ENCODE data around the gene USP17L20.
"Not testable (repeated sequence)": the region's sequence is repeated elsewhere in the genome, so short reads cannot be mapped to it uniquely, and the experiment has no call there.

USP17L20 gene, protein sequence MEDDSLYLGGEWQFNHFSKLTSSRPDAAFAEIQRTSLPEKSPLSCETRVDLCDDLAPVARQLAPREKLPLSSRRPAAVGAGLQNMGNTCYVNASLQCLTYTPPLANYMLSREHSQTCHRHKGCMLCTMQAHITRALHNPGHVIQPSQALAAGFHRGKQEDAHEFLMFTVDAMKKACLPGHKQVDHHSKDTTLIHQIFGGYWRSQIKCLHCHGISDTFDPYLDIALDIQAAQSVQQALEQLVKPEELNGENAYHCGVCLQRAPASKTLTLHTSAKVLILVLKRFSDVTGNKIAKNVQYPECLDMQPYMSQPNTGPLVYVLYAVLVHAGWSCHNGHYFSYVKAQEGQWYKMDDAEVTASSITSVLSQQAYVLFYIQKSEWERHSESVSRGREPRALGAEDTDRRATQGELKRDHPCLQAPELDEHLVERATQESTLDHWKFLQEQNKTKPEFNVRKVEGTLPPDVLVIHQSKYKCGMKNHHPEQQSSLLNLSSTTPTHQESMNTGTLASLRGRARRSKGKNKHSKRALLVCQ

DNA sequence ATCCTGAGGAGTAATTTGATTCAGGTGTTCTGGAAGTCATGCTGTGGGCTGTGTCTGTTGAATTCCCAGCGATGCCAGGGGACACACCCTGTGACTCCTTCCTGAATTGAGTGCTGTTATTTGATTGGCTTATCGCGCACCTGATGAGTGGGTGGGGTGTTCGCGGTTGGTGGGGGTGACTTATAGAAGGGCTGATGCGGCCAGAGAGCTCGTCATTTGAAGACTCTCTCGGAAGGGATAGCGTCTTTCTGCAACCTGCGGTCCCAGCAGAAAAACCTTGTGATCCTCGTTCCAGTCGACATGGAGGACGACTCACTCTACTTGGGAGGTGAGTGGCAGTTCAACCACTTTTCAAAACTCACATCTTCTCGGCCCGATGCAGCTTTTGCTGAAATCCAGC lies at the start of gene USP17L20:
TSS of gene USP17L20 (plus strand) at position 301 of the 400 bp plus-strand sequence. CDS start at position 301, 0 bp downstream.
- DNase-seq: not testable (repeated sequence)

DNA sequence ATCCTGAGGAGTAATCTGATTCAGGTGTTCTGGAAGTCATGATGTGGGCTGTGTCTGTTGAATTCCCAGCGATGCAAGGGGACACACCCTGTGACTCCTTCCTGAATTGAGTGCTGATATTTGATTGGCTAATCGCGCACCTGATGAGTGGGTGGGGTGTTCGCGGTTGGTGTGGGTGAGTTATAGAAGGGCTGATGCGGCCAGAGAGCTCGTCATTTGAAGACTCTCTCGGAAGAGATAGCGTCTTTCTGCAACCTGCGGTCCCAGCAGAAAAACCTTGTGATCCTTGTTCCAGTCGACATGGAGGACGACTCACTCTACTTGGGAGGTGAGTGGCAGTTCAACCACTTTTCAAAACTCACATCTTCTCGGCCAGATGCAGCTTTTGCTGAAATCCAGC lies 47.6 kb upstream of the USP17L20 start, which contains the start of gene USP17L10:
TSS of gene USP17L10 (plus strand) at position 301 of the 400 bp plus-strand sequence. CDS start at position 301, 0 bp downstream.
- DNase-seq: not testable (repeated sequence)

DNA sequence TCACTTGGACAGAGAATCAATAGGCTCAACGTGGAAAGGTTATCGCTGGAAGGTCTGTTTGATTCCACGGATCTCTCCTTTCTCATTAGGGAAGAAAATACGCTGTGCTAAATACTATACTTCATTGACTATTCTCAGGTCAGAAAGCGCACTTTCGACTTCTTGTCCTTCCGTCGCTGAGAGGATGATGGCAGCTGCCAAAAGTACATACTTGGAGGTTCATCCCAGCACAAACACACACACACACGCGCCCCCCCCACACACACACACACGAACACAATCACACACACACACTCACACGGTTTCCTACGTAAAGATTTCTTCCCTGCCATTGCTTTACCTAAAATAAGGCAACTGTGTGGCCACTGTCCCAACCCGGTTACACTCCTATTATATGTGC lies 43.2 kb upstream of the USP17L20 start:
- DNase-seq: not testable (repeated sequence)

DNA sequence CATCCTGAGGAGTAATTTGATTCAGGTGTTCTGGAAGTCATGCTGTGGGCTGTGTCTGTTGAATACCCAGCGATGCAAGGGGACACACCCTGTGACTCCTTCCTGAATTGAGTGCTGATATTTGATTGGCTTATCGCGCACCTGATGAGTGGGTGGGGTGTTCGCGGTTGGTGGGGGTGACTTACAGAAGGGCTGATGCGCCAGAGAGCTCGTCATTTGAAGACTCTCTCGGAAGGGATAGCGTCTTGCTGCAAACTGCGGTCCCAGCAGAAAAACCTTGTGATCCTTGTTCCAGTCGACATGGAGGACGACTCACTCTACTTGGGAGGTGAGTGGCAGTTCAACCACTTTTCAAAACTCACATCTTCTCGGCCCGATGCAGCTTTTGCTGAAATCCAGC lies 42.8 kb upstream of the USP17L20 start, which contains the start of gene USP17L11:
TSS of gene USP17L11 (plus strand) at position 301 of the 400 bp plus-strand sequence. CDS start at position 301, 0 bp downstream.
- DNase-seq: not testable (repeated sequence)

DNA sequence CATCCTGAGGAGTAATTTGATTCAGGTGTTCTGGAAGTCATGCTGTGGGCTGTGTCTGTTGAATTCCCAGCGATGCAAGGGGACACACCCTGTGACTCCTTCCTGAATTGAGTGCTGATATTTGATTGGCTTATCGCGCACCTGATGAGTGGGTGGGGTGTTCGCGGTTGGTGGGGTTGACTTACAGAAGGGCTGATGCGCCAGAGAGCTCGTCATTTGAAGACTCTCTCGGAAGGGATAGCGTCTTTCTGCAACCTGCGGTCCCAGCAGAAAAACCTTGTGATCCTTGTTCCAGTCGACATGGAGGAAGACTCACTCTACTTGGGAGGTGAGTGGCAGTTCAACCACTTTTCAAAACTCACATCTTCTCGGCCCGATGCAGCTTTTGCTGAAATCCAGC lies 38.1 kb upstream of the USP17L20 start, which contains the start of gene USP17L12:
TSS of gene USP17L12 (plus strand) at position 301 of the 400 bp plus-strand sequence. CDS start at position 301, 0 bp downstream.
- not testable (repeated sequence) for DNase-seq

DNA sequence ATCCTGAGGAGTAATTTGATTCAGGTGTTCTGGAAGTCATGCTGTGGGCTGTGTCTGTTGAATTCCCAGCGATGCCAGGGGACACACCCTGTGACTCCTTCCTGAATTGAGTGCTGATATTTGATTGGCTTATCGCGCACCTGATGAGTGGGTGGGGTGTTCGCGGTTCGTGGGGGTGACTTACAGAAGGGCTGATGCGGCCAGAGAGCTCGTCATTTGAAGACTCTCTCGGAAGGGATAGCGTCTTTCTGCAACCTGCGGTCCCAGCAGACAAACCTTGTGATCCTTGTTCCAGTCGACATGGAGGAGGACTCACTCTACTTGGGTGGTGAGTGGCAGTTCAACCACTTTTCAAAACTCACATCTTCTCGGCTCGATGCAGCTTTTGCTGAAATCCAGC lies 33.3 kb upstream of the USP17L20 start, which contains the start of gene USP17L13:
TSS of gene USP17L13 (plus strand) at position 301 of the 400 bp plus-strand sequence. CDS start at position 301, 0 bp downstream.
- DNase-seq: not testable (repeated sequence)

DNA sequence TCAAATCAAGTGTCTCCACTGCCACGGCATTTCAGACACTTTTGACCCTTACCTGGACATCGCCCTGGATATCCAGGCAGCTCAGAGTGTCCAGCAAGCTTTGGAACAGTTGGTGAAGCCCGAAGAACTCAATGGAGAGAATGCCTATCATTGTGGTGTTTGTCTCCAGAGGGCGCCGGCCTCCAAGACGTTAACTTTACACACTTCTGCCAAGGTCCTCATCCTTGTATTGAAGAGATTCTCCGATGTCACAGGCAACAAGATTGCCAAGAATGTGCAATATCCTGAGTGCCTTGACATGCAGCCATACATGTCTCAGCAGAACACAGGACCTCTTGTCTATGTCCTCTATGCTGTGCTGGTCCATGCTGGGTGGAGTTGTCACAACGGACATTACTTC lies 27.7 kb upstream of the USP17L20 start:
- not testable (repeated sequence) for DNase-seq

DNA sequence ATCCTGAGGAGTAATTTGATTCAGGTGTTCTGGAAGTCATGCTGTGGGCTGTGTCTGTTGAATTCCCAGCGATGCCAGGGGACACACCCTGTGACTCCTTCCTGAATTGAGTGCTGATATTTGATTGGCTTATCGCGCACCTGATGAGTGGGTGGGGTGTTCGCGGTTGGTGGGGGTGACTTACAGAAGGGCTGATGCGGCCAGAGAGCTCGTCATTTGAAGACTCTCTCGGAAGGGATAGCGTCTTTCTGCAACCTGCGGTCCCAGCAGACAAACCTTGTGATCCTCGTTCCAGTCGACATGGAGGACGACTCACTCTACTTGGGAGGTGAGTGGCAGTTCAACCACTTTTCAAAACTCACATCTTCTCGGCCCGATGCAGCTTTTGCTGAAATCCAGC lies 23.8 kb upstream of the USP17L20 start, which contains the start of gene USP17L15:
TSS of gene USP17L15 (plus strand) at position 301 of the 400 bp plus-strand sequence. CDS start at position 301, 0 bp downstream.
- DNase-seq: not testable (repeated sequence)

DNA sequence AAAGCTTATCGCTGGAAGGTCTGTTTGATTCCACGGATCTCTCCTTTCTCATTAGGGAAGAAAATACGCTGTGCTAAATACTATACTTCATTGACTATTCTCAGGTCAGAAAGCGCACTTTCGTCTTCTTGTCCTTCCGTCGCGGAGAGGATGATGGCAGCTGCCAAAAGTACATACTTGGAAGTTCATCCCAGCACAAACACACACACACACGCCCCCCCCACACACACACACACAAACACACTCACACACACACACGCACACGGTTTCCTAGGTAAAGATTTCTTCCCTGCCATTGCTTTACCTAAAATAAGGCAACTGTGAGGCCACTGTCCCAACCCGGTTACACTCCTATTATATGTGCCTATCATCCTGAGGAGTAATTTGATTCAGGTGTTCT lies 19.5 kb upstream of the USP17L20 start:
- DNase-seq: not testable (repeated sequence)

DNA sequence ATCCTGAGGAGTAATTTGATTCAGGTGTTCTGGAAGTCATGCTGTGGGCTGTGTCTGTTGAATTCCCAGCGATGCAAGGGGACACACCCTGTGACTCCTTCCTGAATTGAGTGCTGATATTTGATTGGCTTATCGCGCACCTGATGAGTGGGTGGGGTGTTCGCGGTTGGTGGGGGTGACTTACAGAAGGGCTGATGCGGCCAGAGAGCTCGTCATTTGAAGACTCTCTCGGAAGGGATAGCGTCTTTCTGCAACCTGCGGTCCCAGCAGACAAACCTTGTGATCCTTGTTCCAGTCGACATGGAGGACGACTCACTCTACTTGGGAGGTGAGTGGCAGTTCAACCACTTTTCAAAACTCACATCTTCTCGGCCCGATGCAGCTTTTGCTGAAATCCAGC lies 14.3 kb upstream of the USP17L20 start, which contains the start of gene USP17L17:
TSS of gene USP17L17 (plus strand) at position 301 of the 400 bp plus-strand sequence. CDS start at position 301, 0 bp downstream.
- not testable (repeated sequence) for DNase-seq

DNA sequence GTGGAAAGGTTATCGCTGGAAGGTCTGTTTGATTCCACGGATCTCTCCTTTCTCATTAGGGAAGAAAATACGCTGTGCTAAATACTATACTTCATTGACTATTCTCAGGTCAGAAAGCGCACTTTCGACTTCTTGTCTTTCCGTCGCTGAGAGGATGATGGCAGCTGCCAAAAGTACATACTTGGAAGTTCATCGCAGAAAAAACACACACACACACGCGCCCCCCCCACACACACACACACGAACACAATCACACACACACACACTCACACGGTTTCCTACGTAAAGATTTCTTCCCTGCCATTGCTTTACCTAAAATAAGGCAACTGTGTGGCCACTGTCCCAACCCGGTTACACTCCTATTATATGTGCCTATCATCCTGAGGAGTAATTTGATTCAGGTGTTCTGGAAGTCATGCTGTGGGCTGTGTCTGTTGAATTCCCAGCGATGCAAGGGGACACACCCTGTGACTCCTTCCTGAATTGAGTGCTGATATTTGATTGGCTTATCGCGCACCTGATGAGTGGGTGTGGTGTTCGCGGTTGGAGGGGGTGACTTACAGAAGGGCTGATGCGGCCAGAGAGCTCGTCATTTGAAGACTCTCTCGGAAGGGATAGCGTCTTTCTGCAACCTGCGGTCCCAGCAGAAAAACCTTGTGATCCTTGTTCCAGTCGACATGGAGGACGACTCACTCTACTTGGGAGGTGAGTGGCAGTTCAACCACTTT lies 9.8 kb upstream of the USP17L20 start, which contains the start of gene USP17L18:
TSS of gene USP17L18 (plus strand) at position 678 of the 728 bp plus-strand sequence. CDS start at position 678, 0 bp downstream.
- not testable (repeated sequence) for DNase-seq

DNA sequence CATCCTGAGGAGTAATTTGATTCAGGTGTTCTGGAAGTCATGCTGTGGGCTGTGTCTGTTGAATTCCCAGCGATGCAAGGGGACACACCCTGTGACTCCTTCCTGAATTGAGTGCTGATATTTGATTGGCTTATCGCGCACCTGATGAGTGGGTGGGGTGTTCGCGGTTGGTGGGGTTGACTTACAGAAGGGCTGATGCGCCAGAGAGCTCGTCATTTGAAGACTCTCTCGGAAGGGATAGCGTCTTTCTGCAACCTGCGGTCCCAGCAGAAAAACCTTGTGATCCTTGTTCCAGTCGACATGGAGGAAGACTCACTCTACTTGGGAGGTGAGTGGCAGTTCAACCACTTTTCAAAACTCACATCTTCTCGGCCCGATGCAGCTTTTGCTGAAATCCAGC lies 4.8 kb upstream of the USP17L20 start, which contains the start of gene USP17L19:
TSS of gene USP17L19 (plus strand) at position 301 of the 400 bp plus-strand sequence. CDS start at position 301, 0 bp downstream.
- DNase-seq: not testable (repeated sequence)

DNA sequence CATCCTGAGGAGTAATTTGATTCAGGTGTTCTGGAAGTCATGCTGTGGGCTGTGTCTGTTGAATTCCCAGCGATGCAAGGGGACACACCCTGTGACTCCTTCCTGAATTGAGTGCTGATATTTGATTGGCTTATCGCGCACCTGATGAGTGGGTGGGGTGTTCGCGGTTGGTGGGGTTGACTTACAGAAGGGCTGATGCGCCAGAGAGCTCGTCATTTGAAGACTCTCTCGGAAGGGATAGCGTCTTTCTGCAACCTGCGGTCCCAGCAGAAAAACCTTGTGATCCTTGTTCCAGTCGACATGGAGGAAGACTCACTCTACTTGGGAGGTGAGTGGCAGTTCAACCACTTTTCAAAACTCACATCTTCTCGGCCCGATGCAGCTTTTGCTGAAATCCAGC lies 4.6 kb downstream of the USP17L20 start, which contains the start of gene USP17L21:
TSS of gene USP17L21 (plus strand) at position 301 of the 400 bp plus-strand sequence. CDS start at position 301, 0 bp downstream.
- DNase-seq: not testable (repeated sequence)

DNA sequence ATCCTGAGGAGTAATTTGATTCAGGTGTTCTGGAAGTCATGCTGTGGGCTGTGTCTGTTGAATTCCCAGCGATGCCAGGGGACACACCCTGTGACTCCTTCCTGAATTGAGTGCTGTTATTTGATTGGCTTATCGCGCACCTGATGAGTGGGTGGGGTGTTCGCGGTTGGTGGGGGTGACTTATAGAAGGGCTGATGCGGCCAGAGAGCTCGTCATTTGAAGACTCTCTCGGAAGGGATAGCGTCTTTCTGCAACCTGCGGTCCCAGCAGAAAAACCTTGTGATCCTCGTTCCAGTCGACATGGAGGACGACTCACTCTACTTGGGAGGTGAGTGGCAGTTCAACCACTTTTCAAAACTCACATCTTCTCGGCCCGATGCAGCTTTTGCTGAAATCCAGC lies 9.4 kb downstream of the USP17L20 start, which contains the start of gene USP17L22:
TSS of gene USP17L22 (plus strand) at position 301 of the 400 bp plus-strand sequence. CDS start at position 301, 0 bp downstream.
- not testable (repeated sequence) for DNase-seq

DNA sequence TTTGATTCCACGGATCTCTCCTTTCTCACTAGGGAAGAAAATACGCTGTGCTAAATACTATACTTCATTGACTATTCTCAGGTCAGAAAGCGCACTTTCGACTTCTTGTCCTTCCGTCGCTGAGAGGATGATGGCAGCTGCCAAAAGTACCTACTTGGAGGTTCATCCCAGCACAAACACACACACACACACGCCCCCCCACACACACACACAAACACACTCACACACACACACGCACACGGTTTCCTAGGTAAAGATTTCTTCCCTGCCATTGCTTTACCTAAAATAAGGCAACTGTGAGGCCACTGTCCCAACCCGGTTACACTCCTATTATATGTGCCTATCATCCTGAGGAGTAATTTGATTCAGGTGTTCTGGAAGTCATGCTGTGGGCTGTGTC lies 13.8 kb downstream of the USP17L20 start:
- not testable (repeated sequence) for DNase-seq
